Spleen (tissue), 7 donors: ENCODE results near the gene TBCD.

ENCODE experiments used
- POLR2A ChIP-seq, 3 donors: fragments of 450-650 bp; IDR thresholded peaks; one replicate each; pipeline ENCODE4 v1.5.1; 2017; ENCODE audit warnings: antibody characterized with exemption in 3 of 3, mild to moderate bottlenecking in 1 of 3
- TF ChIP-seq, protein P1 (sequence below), 11 experiments: fragments of 200-600 bp in 7 of 11; fragments of 450-650 bp in 4 of 11; sonication (generic) in 4 of 11; IDR thresholded peaks in 8 of 11; conservative IDR thresholded peaks in 3 of 11; 1 replicate in 7 of 11; 2 replicates in 4 of 11; pipeline versions ENCODE4 v1.4.0 to v1.8.0; 2016 to 2021; ENCODE audit warnings: antibody characterized with exemption in 11 of 11, inconsistent platforms in 4 of 11, mild to moderate bottlenecking in 1 of 11
- donor health status: DM: no; HTN: no; CAD: no; lungs with moderate emphysema.
- donor health status: DM: no; HTN: no; CAD: no.
- donor health status: DM: no; HTN: no; CAD: no.

DNA sequence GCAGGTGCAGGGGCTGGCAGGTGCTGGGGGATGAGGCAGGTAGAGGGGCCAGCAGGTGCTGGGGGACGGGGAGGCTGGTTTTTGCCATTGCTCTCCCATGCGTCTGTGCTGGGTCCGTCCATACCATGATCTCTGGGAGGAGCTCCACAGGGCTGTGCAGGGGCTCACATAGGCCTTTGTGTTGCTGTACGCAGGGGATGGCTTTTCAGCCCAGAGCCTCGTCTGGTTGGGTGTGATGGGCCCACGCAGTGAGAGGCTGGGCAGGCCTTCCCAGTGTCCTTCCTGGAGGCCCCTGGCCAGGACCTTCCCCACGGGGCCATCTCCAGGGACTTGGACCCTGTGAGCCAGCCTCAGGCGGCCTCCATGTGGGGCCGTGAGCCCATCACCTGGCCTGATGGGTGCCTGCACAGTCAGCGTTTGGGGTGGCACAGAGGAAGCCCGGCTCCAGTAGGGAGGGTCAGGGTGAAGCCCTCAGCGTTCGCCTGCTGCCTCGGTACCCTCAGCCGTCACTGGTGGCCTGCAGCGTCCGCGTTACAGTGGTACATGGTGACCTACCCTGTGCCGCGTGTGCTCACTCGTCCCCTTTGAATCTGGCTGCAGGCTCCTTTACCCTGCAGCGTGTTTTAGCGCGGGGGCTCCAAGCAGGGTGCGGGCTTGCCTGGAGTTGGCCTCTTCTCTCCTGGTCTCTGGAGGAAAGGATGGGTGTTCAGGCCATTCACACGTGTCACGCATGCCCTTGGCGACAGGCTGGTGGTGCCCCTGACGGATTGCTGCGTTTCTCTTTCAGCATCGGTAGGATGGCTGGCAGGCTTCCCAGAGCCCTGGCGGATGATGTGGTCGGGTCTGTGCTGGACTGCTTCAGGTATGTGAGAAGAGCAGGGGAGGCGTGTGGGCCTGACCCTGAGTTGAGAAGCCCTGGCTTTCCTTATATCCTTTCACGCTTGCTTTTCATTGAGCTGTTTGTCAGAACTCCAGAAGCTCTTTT is 57.3 kb downstream of the TBCD start:
- TF ChIP-seq, protein P1, sequence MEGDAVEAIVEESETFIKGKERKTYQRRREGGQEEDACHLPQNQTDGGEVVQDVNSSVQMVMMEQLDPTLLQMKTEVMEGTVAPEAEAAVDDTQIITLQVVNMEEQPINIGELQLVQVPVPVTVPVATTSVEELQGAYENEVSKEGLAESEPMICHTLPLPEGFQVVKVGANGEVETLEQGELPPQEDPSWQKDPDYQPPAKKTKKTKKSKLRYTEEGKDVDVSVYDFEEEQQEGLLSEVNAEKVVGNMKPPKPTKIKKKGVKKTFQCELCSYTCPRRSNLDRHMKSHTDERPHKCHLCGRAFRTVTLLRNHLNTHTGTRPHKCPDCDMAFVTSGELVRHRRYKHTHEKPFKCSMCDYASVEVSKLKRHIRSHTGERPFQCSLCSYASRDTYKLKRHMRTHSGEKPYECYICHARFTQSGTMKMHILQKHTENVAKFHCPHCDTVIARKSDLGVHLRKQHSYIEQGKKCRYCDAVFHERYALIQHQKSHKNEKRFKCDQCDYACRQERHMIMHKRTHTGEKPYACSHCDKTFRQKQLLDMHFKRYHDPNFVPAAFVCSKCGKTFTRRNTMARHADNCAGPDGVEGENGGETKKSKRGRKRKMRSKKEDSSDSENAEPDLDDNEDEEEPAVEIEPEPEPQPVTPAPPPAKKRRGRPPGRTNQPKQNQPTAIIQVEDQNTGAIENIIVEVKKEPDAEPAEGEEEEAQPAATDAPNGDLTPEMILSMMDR (IDR thresholded peaks at IDR 0.05 in 8 of 11, conservative IDR thresholded peaks at IDR 0.05 in 3 of 11): no peak
- TF ChIP-seq POLR2A (IDR thresholded peaks at IDR 0.05): no peak
